Smooth muscle cell (in vitro differentiated cells): ENCODE measurements around the gene FAM20C. TPM values are rescaled to one million over a fixed set of nuclear protein-coding genes. Genes with fewer than 3 reads are reported as not detected.
A peak's percentile ranks its signal among the peaks of the same experiment; 100 is the strongest.
"Not testable (repeated sequence)": the region's sequence is repeated elsewhere in the genome, so short reads cannot be mapped to it uniquely, and the experiment has no call there.

Source experiments
- DNase-seq: peaks from one replicate; lab custom pipeline; 2025; ENCODE audit not compliant: unreplicated experiment; lab: John Stamatoyannopoulos, UW
- H2AFZ ChIP-seq: fragments of 200-600 bp; sonication (generic); 2 replicates; pipeline ENCODE4 v1.6.0; 2016; ENCODE audit warnings: antibody characterized with exemption, low read depth, mild to moderate bottlenecking
- H3F3A ChIP-seq: fragments of 200-600 bp; sonication (generic); 2 replicates; pipeline ENCODE4 v1.6.0; 2017; ENCODE audit warnings: antibody characterized with exemption, low read depth
- H3K27ac ChIP-seq: fragments of 200-600 bp; sonication (generic); 2 replicates; pipeline ENCODE4 v1.5.1; 2016; ENCODE audit warnings: low read depth, mild to moderate bottlenecking
- H3K27me3 ChIP-seq: fragments of 200-600 bp; sonication (generic); 2 replicates; pipeline ENCODE4 v1.6.1; 2016; ENCODE audit warnings: low read depth, mild to moderate bottlenecking
- H3K36me3 ChIP-seq: fragments of 200-600 bp; sonication (generic); 2 replicates; pipeline ENCODE4 v1.5.1; 2016; ENCODE audit warnings: low read depth
- H3K4me1 ChIP-seq: fragments of 200-600 bp; sonication (generic); 2 replicates; pipeline ENCODE4 v1.5.1; 2016; ENCODE audit warnings: low read depth
- H3K4me2 ChIP-seq: fragments of 200-600 bp; sonication (generic); 2 replicates; pipeline ENCODE4 v1.6.0; 2016; ENCODE audit warnings: mild to moderate bottlenecking
- H3K4me3 ChIP-seq: fragments of 200-600 bp; sonication (generic); 2 replicates; pipeline ENCODE4 v1.5.1; 2016; ENCODE audit warnings: mild to moderate bottlenecking
- H3K79me2 ChIP-seq: fragments of 200-600 bp; sonication (generic); 2 replicates; pipeline ENCODE4 v1.6.0; 2016; ENCODE audit warnings: low read depth, mild to moderate bottlenecking
- H3K9ac ChIP-seq: fragments of 200-600 bp; sonication (generic); 2 replicates; pipeline ENCODE4 v1.6.0; 2016; ENCODE audit warnings: low read depth
- H3K9me3 ChIP-seq: fragments of 200-600 bp; sonication (generic); replicated peaks from 2 replicates; pipeline ENCODE4 v1.5.1; 2016; ENCODE audit warnings: low read depth
- H4K20me1 ChIP-seq: fragments of 200-600 bp; sonication (generic); 2 replicates; pipeline ENCODE4 v1.6.0; 2016; ENCODE audit warnings: low read depth
- CTCF ChIP-seq: fragments of 200-600 bp; sonication (generic); IDR thresholded peaks from 2 replicates; pipeline ENCODE4 v1.5.1; 2017; ENCODE audit warnings: borderline replicate concordance, mild to moderate bottlenecking, antibody characterized with exemption; ENCODE audit not compliant: insufficient read depth, poor library complexity, severe bottlenecking
- WGBS: methylation state at CpG from one replicate; pipeline ENCODE4 v1.1.7; 2016; ENCODE audit warnings: low lambda C conversion rate; 5-methylcytosine and 5-hydroxymethylcytosine counted together
- polyA plus RNA-seq: library from polyadenylated mRNA; unstranded; fragments of >200 nt; fragmentation: Nextera tagmentation; extraction: Ambion mirVana; gene quantifications from 2 replicates; pipeline ENCODE4 v1.2.1, GENCODE V29; 2016
- total RNA-seq: library from RNA; depleted of rRNA; stranded (reverse); fragments of >200 nt; gene quantifications from 2 replicates; pipeline ENCODE4 v1.2.3, GENCODE V29; 2014

FAM20C gene
- total and polyA plus RNA-seq, 2 experiments from 2014 or later: 5.6 to 6.2 TPM

DNA sequence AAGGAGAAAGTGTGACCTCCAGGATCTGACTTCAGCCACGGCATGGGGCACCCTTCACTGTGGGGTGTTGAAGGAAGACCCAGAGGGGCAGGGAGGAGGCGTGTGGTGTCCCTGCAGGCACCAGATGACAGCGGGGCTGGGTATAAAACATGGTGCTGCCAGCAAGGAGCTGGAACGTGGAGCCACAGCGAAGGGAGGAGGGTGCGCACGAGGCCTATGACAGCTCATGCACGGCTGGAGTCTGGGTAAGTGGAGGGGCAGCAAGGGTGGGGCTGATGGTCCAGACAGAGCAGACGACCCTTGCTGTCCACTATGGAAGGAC is 69.8 kb downstream of the FAM20C start:
- Histone ChIP-seq H3F3A (no peaks in the 10 kb centered on the region), H3K9me3 (no peaks in the 10 kb centered on the region), H4K20me1 (no peaks in the 10 kb centered on the region), H3K4me2 (no peak overlapping the region), H3K79me2 (no peaks in the 10 kb centered on the region), H3K27me3 (no peaks in the 10 kb centered on the region), H3K4me1 (no peaks in the 10 kb centered on the region), H2AFZ (no peak overlapping the region), H3K4me3 (no peak overlapping the region), H3K36me3 (no peaks in the 10 kb centered on the region), H3K9ac (no peak overlapping the region), H3K27ac (no peak overlapping the region)
- DNase-seq: no peak
- WGBS: 97% methylated on average over 9 of the region's 9 CpGs
- no peak for TF ChIP-seq CTCF

DNA sequence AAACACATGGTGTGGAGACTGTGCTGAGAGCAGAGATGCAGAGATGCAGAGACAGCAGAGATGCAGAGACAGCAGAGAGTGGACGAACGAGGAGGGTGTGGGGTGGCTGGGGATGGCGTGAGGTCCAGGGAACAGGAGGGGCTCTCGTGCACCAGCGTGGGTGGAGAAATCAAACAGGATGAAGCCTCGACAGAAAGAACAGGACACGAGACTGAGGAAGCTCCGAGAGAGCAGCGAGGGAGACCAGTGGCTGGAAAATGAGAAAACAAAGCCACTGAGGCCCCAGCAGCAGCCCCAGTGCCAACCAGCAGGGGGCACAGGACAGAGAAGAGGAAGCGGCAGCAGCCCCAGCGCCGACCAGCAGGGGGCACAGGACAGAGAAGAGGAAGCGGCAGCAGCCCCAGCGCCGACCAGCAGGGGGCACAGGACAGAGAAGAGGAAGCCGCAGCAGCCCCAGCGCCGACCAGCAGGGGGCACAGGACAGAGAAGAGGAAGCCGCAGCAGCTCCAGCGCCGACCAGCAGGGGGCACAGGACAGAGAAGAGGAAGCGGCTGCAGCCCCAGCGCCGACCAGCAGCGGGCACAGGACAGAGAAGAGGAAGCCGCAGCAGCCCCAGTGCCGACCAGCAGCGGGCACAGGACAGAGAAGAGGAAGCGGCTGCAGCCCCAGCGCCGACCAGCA is 70.4 kb downstream of the FAM20C start:
- DNase-seq, H3K4me3 ChIP-seq, H3K9me3 ChIP-seq, H3K4me1 ChIP-seq, H3K27me3 ChIP-seq, H3F3A ChIP-seq, H4K20me1 ChIP-seq, H3K4me2 ChIP-seq, H3K27ac ChIP-seq, H3K9ac ChIP-seq, H3K36me3 ChIP-seq, H2AFZ ChIP-seq, H3K79me2 ChIP-seq: not testable (repeated sequence)
- WGBS: 75% methylated on average over 15 of the region's 31 CpGs
- peak; percentile 48 for TF ChIP-seq CTCF

DNA sequence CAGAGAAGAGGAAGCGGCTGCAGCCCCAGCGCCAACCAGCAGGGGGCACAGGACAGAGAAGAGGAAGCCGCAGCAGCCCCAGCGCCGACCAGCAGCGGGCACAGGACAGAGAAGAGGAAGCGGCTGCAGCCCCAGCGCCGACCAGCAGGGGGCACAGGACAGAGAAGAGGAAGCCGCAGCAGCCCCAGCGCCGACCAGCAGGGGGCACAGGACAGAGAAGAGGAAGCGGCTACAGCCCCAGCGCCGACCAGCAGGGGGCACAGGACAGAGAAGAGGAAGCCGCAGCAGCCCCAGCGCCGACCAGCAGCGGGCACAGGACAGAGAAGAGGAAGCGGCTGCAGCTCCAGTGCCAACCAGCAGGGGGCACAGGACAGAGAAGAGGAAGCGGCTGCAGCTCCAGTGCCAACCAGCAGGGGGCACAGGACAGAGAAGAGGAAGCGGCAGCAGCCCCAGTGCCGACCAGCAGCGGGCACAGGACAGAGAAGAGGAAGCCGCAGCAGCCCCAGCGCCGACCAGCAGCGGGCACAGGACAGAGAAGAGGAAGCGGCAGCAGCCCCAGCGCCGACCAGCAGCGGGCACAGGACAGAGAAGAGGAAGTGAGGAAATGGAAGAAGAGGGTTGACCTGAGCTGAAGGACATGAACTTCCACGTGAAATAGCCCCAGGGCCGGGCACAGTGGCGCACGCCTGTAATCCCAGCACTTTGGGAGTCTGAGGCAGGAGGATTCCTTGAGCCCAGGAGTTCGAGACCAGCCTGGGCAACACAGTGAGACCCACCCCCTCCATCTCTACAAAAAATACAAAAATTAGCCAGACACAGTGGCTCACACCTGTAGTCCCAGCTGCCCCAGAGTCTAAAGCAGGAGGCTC is 71.3 kb downstream of the FAM20C start:
- H3K36me3 ChIP-seq, H3K4me1 ChIP-seq, H2AFZ ChIP-seq, H3K9me3 ChIP-seq, H4K20me1 ChIP-seq, DNase-seq, H3K9ac ChIP-seq, H3K4me2 ChIP-seq, H3K27ac ChIP-seq, H3K79me2 ChIP-seq, H3K4me3 ChIP-seq, H3K27me3 ChIP-seq, H3F3A ChIP-seq: not testable (repeated sequence)
- WGBS: 93% methylated on average over 11 of the region's 37 CpGs
- peak; percentile 30 for TF ChIP-seq CTCF
